PC-3 (cell line): Measurements from ENCODE around the gene YAP1.

Source experiments
- EZH2 ChIP-seq: fragments of 300-600 bp; sonication (generic); IDR thresholded peaks from one replicate; pipeline ENCODE4 v1.6.1; 2017; ENCODE audit warnings: antibody characterized with exemption, mild to moderate bottlenecking, low read length; ENCODE audit not compliant: unreplicated experiment
- TF ChIP-seq, protein P1 (sequence below): fragments of 300-600 bp; sonication (generic); conservative IDR thresholded peaks from 2 replicates; pipeline ENCODE4 v1.5.1; 2017; ENCODE audit warnings: antibody characterized with exemption, low read depth, mild to moderate bottlenecking, low read length

DNA sequence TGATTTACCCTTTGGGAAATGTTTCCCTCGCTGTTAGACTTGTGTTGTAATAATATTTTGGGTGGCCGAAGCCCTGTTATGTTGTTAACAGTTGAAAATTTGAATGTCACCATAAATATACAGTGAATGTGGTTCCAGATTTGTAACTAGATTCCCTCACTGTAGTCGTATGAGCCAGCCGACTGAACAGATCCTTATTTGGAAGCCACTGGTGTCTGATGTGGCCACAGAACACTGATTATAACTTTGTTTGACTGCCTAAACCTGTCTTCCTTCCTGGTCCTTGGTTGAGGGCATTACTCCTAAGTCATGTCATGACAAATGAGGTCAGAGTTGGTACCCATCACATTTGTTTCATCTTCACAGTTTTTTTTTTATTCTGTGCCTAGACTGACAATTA lies 45.4 kb downstream of the YAP1 start:
- TF ChIP-seq, protein P1, sequence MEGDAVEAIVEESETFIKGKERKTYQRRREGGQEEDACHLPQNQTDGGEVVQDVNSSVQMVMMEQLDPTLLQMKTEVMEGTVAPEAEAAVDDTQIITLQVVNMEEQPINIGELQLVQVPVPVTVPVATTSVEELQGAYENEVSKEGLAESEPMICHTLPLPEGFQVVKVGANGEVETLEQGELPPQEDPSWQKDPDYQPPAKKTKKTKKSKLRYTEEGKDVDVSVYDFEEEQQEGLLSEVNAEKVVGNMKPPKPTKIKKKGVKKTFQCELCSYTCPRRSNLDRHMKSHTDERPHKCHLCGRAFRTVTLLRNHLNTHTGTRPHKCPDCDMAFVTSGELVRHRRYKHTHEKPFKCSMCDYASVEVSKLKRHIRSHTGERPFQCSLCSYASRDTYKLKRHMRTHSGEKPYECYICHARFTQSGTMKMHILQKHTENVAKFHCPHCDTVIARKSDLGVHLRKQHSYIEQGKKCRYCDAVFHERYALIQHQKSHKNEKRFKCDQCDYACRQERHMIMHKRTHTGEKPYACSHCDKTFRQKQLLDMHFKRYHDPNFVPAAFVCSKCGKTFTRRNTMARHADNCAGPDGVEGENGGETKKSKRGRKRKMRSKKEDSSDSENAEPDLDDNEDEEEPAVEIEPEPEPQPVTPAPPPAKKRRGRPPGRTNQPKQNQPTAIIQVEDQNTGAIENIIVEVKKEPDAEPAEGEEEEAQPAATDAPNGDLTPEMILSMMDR: no peak
- TF ChIP-seq EZH2: no peak
